ENCODE data around the gene GAST.
"Not testable (repeated sequence)": the region's sequence is repeated elsewhere in the genome, so short reads cannot be mapped to it uniquely, and the experiment has no call there.

Gene GAST

DNA sequence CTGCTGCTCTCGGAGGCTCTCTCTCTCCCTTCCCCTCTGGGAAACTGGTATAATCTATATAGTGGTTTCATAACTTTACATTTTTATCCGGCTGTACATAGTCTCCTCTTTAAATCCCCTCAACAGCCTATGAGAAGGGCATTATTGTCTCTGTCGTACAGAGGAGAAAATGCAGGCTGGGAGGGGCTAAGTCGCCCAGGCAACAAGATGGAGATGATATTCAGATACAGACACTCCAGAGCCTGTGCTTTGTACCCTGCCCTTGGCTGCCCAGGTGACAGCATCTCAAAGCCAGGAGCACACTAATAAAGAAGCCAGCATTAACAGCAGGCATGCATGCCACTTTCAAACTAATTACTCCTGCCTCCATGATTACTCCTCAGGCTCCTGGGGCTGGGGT lies 28.1 kb upstream of the GAST start:
- DNase-seq, result no peak

DNA sequence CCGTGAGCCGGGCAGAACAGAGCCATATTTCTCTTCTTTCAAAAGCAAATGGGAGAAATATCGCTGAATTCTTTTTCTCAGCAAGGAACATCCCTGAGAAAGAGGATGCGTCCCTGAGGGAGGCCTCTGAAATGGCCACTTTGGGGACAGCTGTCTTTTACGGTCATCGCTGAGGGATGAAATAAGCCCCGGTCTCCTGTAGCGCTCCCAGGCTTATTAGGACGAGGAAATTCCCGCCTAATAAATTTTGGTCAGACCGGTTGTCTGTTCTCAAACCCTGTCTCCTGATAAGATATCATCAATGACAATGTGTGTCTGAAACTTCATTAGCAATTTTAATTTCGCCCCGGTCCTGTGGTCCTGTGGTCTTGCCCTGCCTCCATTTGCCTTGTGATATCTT lies 26.4 kb upstream of the GAST start:
- not testable (repeated sequence) for DNase-seq

- no peak for DNase-seq
Observed at GRCh38 chr17:41686281-41686680, 25.9 kb upstream of the GAST start.

- peak; percentile 70 for DNase-seq
Observed at GRCh38 chr17:41687828-41688640, 24.1 kb upstream of the GAST start.

- DNase-seq, result peak; percentile 100
Observed at GRCh38 chr17:41688641-41689496, 23.3 kb upstream of the GAST start, which contains the start of gene EIF1. EIF1 (plus strand) TSS chr17:41688885; CDS start chr17:41689039, 154 bp downstream.

GRCh38 chr17:41689497-41690299 lies 22.4 kb upstream of the GAST start:
- DNase-seq, result peak; percentile 81

- no peak for DNase-seq
Observed at GRCh38 chr17:41690497-41690896, 21.6 kb upstream of the GAST start.

- DNase-seq, result peak; percentile 20
Observed at GRCh38 chr17:41691031-41691777, 20.9 kb upstream of the GAST start.

DNA sequence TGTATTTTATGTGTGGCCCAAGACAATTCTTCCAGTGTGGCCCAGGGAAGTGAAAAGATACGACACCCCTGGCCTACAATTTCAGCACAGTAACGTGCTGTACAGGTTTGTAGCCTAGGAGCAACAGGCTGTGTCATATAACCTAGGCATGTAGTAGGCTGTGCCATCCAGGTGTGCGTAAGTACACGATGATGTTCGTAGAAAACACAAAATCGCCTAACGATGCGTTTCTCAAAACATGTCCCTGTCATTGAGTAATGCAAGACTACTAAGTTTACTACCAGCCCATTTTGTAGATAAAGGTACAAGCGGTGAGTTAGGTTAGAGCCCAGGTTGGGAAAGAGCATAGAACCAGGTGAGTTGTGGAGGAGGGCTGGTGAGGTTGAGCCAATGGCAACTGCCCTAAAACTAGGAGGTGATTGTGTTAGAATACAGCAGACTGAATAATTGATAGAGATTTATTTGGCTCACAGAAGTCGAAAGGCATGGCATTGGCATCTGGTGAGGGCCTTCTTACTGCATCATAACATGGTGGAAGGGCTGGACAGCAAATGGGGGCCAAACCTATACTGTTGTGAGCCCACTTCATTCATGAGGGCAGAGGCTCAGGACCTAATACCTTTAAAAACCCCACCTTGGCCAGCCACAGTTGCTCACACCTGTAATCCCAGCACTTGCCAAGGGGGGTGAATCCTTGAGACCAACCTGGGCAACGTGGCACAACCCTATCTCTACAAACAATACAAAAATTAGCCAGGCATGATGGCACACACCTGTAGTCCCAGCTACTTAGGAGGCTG lies 19.2 kb upstream of the GAST start:
- DNase-seq, result no peak

- DNase-seq, result no peak
Observed at GRCh38 chr17:41695134-41695661, 16.9 kb upstream of the GAST start.

DNA sequence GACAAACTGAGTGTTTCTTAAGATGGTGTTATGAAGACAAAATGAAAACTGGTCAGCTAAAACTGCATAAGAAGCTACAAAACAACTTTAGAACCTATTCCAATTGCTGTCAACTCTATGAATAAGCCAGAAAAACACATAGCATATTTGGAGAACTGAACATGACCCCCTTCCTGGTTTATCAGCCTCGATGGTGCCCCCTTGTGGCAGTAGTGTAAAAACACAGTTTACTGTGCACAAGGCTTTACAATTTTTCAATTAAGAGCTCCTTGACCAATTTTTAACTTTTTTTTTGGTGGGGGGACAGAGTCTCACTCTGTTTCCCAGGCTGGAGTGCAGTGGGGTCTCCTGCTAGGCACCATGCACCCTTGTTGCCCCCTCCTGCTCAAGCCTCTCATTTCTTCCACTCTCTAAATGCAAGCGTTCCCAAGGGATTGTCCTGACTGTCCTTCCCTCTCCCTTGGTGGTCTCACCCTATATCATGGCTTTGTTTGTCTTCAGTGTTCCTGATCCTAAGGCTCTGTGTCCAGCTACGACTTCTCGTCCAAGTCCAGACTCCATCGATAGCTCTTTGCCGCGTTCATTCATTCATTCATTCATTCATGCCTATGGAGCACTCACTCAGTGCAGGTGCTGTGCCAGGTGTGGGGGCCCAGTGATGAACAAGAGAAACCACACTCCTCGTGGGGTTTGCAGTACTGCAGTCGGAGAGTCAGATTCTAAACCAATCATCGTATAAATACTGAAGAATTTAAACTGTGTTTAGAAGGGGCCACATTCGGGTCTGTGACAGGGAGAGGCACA lies 16.0 kb upstream of the GAST start:
- DNase-seq, result peak; percentile 84

GRCh38 chr17:41697122-41697962 lies 14.8 kb upstream of the GAST start:
- DNase-seq, result no peak

DNA sequence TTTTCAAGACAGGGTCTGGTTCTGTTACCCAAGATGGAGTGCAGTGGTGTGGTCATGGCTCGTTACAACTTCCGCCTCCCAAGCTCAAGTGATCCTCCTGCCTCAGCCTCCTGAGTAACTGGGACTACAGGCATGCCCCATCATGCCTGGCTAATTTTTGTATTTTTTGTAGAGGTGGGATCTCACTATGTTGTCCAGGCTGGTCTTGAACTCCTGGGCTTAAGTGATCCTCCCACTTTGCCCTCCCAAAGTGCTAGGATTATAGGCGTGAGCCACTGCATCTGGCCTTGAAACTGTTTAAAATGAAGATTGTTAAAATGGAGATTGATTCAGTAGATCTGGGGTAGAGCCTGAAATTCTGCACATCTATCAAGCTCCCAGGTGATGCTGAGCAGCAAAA lies 11.3 kb upstream of the GAST start:
- not testable (repeated sequence) for DNase-seq

- no peak for DNase-seq
Observed at GRCh38 chr17:41702712-41703111, 9.4 kb upstream of the GAST start.

- DNase-seq, result no peak
Observed at GRCh38 chr17:41705271-41705991, 6.7 kb upstream of the GAST start.

DNA sequence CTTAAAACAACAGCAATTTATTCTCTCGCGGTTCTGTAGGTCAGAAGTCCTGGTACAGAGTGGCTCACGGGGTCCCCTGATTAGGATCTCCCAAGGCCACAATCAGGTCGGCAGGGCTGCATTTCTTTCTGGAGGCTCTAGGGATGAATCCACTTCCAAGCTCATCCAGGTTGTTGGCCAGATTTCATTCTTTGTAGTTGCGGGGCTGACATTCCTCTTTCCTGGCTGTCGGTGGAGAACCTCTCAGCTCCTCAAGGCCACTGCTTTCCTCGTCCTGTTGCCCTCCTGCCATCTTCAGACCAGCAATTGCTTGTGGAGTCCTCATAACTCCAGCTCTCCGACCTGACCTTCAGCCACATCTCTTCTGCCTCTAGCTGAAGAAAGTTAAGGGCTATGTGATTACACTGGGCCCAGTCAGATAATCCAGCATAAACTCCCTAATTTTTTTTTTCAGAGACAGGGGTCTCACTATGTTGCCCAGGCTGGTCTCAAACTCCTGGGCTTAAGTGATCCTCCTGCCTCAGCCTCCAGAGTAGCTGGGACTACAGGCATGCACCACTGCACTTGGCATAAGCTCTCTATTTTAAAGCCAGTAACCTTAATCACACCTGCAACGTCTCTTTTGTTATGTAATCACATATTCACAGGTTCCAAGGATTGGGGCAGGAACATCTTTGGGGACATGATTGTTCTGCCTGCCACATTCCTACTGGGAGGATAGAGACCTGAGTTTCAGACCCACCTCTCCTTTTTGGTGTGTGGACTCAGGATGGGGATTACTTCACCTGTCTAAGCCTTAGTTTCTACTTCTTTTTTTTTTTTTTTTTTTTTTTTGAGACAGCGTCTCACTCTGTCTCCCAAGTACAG lies 4.1 kb upstream of the GAST start:
- no peak for DNase-seq

DNA sequence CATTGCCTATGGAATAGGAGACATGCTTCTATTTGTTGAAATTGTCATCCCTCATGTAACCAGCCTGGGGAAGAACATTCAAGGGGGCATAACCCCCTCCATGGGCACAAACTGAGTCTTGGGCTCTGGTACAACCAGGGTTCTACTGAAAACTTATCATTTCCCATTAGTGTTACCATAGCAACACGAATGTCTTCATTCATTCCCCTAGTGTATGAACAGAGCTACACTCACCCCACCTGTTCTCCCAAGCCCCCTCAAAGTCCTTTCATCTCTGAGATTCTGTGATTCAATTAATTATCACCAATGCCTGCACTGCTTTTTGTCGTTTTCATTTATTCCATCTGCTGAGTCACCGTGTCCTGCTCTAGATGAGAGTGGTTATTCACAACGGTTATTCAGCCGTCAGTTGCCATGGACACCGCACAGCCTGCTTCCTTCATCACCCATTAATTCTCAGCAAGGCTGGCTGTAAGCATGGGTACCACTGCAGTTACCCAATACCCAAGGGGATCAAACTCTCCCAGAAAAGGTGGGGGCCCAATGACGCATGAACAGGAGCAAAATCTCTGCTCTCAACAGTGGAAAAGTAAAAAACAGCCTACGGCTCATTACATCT lies 1.6 kb upstream of the GAST start:
- peak; percentile 30 for DNase-seq

Data from stimulated activated CD4-positive, alpha-beta T cell treated with anti-CD3 and anti-CD28 coated beads, Interleukin-4, amount 100 ng/mL, for 24 hours (primary cell).